ENCODE data around the gene LYZL6.

Gene LYZL6

GRCh38 chr17:35890774-35891155 lies 52.7 kb downstream of the LYZL6 start:
- H3K4me3 ChIP-seq (ENCODE audit: low read depth, low read length), result no peak overlapping the region
- DNase-seq (ENCODE audit: low read depth), result no peak

- no peak for DNase-seq (ENCODE audit: low read depth)
- no peak overlapping the region for H3K4me3 ChIP-seq (ENCODE audit: low read depth, low read length)
These were observed 53.4 kb downstream of the LYZL6 start for GRCh38 chr17:35889818-35890773.

GRCh38 chr17:35889241-35889640 lies 54.3 kb downstream of the LYZL6 start:
- H3K4me3 ChIP-seq (ENCODE audit: low read depth, low read length), result no peak overlapping the region
- no peak for DNase-seq (ENCODE audit: low read depth)

Measured in skeletal muscle cell (primary cell).